Astrocyte (in vitro differentiated cells and primary cell): ENCODE measurements around the gene MYNN.
"Not testable (repeated sequence)": the region's sequence is repeated elsewhere in the genome, so short reads cannot be mapped to it uniquely, and the experiment has no call there.

Source experiments
- EZH2 ChIP-seq: IDR thresholded peaks from 2 replicates; pipeline ENCODE4 v1.6.1; 2012; ENCODE audit warnings: mild to moderate bottlenecking, low read length, inconsistent platforms; ENCODE audit not compliant: insufficient read depth
- TF ChIP-seq, protein P1 (sequence below): IDR thresholded peaks from 2 replicates; pipeline ENCODE4 v1.5.1; 2011; ENCODE audit warnings: low read depth, mild to moderate bottlenecking, inconsistent platforms, low read length, moderate library complexity; ENCODE audit not compliant: insufficient read depth

DNA sequence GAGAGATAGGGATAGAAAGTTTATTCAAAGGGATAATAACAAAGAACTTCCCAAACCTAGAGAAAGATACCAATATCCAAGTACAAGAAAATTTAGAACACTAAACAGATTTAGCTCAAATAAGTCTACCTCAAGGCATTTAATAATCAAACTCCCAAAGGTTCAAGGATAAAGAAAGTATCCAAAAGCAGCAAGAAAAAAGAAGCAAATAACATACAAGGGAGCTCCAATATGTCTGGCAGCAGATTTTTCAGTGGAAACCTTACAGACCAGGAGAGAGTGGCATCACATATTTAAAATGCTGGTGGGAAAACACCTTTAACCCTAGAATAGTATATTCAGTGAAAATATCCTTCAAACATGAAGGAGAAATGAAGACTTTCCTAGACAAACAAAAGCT lies 41.3 kb upstream of the MYNN start:
- TF ChIP-seq, protein P1, sequence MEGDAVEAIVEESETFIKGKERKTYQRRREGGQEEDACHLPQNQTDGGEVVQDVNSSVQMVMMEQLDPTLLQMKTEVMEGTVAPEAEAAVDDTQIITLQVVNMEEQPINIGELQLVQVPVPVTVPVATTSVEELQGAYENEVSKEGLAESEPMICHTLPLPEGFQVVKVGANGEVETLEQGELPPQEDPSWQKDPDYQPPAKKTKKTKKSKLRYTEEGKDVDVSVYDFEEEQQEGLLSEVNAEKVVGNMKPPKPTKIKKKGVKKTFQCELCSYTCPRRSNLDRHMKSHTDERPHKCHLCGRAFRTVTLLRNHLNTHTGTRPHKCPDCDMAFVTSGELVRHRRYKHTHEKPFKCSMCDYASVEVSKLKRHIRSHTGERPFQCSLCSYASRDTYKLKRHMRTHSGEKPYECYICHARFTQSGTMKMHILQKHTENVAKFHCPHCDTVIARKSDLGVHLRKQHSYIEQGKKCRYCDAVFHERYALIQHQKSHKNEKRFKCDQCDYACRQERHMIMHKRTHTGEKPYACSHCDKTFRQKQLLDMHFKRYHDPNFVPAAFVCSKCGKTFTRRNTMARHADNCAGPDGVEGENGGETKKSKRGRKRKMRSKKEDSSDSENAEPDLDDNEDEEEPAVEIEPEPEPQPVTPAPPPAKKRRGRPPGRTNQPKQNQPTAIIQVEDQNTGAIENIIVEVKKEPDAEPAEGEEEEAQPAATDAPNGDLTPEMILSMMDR: not testable (repeated sequence)
- not testable (repeated sequence) for TF ChIP-seq EZH2
